ENCODE results near the gene ADPRHL1. TPM values are rescaled to one million over a fixed set of nuclear protein-coding genes. Genes with fewer than 3 reads are reported as not detected.
A peak's percentile ranks its signal among the peaks of the same experiment; 100 is the strongest.
"Not testable (repeated sequence)": the region's sequence is repeated elsewhere in the genome, so short reads cannot be mapped to it uniquely, and the experiment has no call there.

ADPRHL1 gene
- total RNA-seq, 1 experiment from 2014 or later = 1.4 TPM

- no peak for DNase-seq
- H3K36me3 ChIP-seq (replicated peaks; ENCODE audit: control insufficient read depth, insufficient read depth, low read length) = no peaks in the 10 kb centered on the region
- no peaks in the 10 kb centered on the region for H3K27me3 ChIP-seq (ENCODE audit: control insufficient read depth, insufficient read depth, low read length)
- no peak overlapping the region for H3K4me3 ChIP-seq (ENCODE audit: insufficient read depth, low read depth, low read length)
These were observed 11.6 kb downstream of the ADPRHL1 start for GRCh38 chr13:113441661-113442060.

- H3K36me3 ChIP-seq (replicated peaks; ENCODE audit: control insufficient read depth, insufficient read depth, low read length) = no peaks in the 10 kb centered on the region
- H3K4me3 ChIP-seq (ENCODE audit: insufficient read depth, low read depth, low read length) = no peak overlapping the region
- no peaks in the 10 kb centered on the region for H3K27me3 ChIP-seq (ENCODE audit: control insufficient read depth, insufficient read depth, low read length)
- peak; percentile 30 for DNase-seq
These were observed 15.8 kb downstream of the ADPRHL1 start for GRCh38 chr13:113437408-113438010.

GRCh38 chr13:113436866-113437265 is 16.4 kb downstream of the ADPRHL1 start:
- DNase-seq; H3K27me3 ChIP-seq (ENCODE audit: control insufficient read depth, insufficient read depth, low read length); H3K4me3 ChIP-seq (ENCODE audit: insufficient read depth, low read depth, low read length); H3K36me3 ChIP-seq (replicated peaks; ENCODE audit: control insufficient read depth, insufficient read depth, low read length): not testable (repeated sequence)

GRCh38 chr13:113435907-113436306 is 17.4 kb downstream of the ADPRHL1 start:
- not testable (repeated sequence) for H3K36me3 ChIP-seq (replicated peaks; ENCODE audit: control insufficient read depth, insufficient read depth, low read length); H3K4me3 ChIP-seq (ENCODE audit: insufficient read depth, low read depth, low read length); DNase-seq; H3K27me3 ChIP-seq (ENCODE audit: control insufficient read depth, insufficient read depth, low read length)

GRCh38 chr13:113433391-113433916 is 19.8 kb downstream of the ADPRHL1 start:
- H3K36me3 ChIP-seq (replicated peaks; ENCODE audit: control insufficient read depth, insufficient read depth, low read length) = no peaks in the 10 kb centered on the region
- H3K4me3 ChIP-seq (ENCODE audit: insufficient read depth, low read depth, low read length) = no peak overlapping the region
- no peaks in the 10 kb centered on the region for H3K27me3 ChIP-seq (ENCODE audit: control insufficient read depth, insufficient read depth, low read length)
- DNase-seq = no peak

- H3K36me3 ChIP-seq (replicated peaks; ENCODE audit: control insufficient read depth, insufficient read depth, low read length) = no peaks in the 10 kb centered on the region
These were observed 20.6 kb downstream of the ADPRHL1 start for GRCh38 chr13:113432506-113433270.

GRCh38 chr13:113431171-113431570 is 22.1 kb downstream of the ADPRHL1 start:
- Histone ChIP-seq H3K4me3 (ENCODE audit: insufficient read depth, low read depth, low read length) (no peak overlapping the region), H3K36me3 (replicated peaks; ENCODE audit: control insufficient read depth, insufficient read depth, low read length) (no peaks in the 10 kb centered on the region), H3K27me3 (ENCODE audit: control insufficient read depth, insufficient read depth, low read length) (no peaks in the 10 kb centered on the region)
- no peak for DNase-seq

More at GRCh38 chr13:113432506-113433270, 20.6 kb downstream of the ADPRHL1 start:
- no peak overlapping the region for H3K4me3 ChIP-seq (ENCODE audit: insufficient read depth, low read depth, low read length)
- H3K27me3 ChIP-seq (ENCODE audit: control insufficient read depth, insufficient read depth, low read length) = no peaks in the 10 kb centered on the region
- DNase-seq = no peak

GRCh38 chr13:113430378-113431110 is 22.7 kb downstream of the ADPRHL1 start:
- DNase-seq = no peak
- Histone ChIP-seq H3K4me3 (ENCODE audit: insufficient read depth, low read depth, low read length) (no peak overlapping the region), H3K36me3 (replicated peaks; ENCODE audit: control insufficient read depth, insufficient read depth, low read length) (no peaks in the 10 kb centered on the region), H3K27me3 (ENCODE audit: control insufficient read depth, insufficient read depth, low read length) (no peaks in the 10 kb centered on the region)

GRCh38 chr13:113429608-113429985 is 23.7 kb downstream of the ADPRHL1 start:
- DNase-seq = no peak
- Histone ChIP-seq H3K4me3 (ENCODE audit: insufficient read depth, low read depth, low read length) (no peak overlapping the region), H3K27me3 (ENCODE audit: control insufficient read depth, insufficient read depth, low read length) (no peaks in the 10 kb centered on the region), H3K36me3 (replicated peaks; ENCODE audit: control insufficient read depth, insufficient read depth, low read length) (no peaks in the 10 kb centered on the region)

GRCh38 chr13:113428871-113429607 is 24.2 kb downstream of the ADPRHL1 start:
- H3K27me3 ChIP-seq (ENCODE audit: control insufficient read depth, insufficient read depth, low read length) = no peaks in the 10 kb centered on the region
- no peak for DNase-seq
- no peaks in the 10 kb centered on the region for H3K36me3 ChIP-seq (replicated peaks; ENCODE audit: control insufficient read depth, insufficient read depth, low read length)
- no peak overlapping the region for H3K4me3 ChIP-seq (ENCODE audit: insufficient read depth, low read depth, low read length)

- DNase-seq = no peak
- H3K36me3 ChIP-seq (replicated peaks; ENCODE audit: control insufficient read depth, insufficient read depth, low read length) = no peaks in the 10 kb centered on the region
- no peaks in the 10 kb centered on the region for H3K27me3 ChIP-seq (ENCODE audit: control insufficient read depth, insufficient read depth, low read length)
- H3K4me3 ChIP-seq (ENCODE audit: insufficient read depth, low read depth, low read length) = no peak overlapping the region
These were observed 24.8 kb downstream of the ADPRHL1 start for GRCh38 chr13:113428469-113428865.

- Histone ChIP-seq H3K4me3 (ENCODE audit: insufficient read depth, low read depth, low read length) (no peak overlapping the region), H3K36me3 (replicated peaks; ENCODE audit: control insufficient read depth, insufficient read depth, low read length) (no peaks in the 10 kb centered on the region), H3K27me3 (ENCODE audit: control insufficient read depth, insufficient read depth, low read length) (no peaks in the 10 kb centered on the region)
- no peak for DNase-seq
These were observed 25.5 kb downstream of the ADPRHL1 start for GRCh38 chr13:113427562-113428468.

GRCh38 chr13:113426591-113426986 is 26.7 kb downstream of the ADPRHL1 start:
- Histone ChIP-seq H3K4me3 (ENCODE audit: insufficient read depth, low read depth, low read length) (no peak overlapping the region), H3K27me3 (ENCODE audit: control insufficient read depth, insufficient read depth, low read length) (no peaks in the 10 kb centered on the region), H3K36me3 (replicated peaks; ENCODE audit: control insufficient read depth, insufficient read depth, low read length) (no peaks in the 10 kb centered on the region)
- DNase-seq = no peak

Data from H7 (cell line).